NCI-H2171 (cell line): ENCODE data around the gene C17orf67.

Source experiments
- DNase-seq: peaks from one replicate; lab custom pipeline; 2025; lab: John Stamatoyannopoulos, UW

C17orf67 gene

DNA sequence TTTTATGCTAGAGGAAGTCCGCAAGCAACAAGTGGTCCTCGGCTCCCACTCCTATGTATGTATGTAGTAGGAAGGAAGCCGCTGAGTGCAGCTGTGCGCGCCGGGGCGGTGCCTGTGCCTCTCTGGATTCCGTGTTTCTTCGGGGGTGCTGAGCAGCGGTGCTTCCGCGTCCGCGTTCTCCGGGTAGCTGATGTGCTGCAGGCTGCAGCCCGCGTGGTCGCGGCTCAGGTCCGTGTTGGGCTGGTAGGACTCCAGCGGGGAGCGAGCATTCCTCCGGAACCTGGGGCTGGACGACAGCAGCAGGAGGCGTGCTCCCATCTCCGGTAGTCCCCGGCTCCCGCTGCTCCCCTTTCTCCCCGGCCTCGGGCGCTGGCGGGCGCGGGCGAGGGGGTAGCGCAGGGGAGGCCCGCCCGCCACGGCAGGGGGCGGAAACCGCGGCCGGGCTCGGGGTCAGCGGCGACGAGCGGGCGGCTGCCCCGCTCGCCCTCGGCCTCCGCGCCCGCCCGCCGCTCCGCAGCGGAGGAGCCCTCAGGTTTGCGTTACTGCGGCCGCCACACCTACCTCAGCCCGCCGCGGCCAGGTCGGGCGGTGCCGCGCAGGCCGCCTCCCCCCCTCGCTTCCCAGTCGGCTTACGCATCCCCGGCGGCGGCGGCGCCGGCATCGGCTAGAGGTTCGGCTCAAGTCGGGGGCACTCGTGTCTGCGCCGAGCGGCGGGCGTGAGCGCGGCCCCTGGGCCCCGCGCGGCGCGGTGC lies 487 bp downstream of the C17orf67 start:
- no peak for DNase-seq

DNA sequence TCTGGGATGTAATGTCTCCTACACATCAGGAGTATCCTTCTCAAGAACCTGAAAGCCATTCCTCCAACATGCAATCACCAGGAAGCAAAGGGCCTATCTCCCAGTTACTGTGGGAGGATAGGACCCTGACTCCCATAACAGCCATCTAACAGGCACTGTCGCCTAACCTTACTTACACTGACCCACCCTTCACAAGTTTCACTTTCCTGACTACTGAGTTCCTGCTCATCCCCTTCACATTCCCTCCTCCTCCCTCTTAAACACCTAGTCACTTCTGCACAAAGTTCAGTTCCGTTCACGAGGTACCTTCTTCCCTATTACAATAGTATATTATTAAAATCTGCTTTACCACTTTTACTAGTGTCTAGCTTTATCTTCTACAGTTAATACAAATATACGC lies 1.3 kb downstream of the C17orf67 start:
- DNase-seq: no peak

DNA sequence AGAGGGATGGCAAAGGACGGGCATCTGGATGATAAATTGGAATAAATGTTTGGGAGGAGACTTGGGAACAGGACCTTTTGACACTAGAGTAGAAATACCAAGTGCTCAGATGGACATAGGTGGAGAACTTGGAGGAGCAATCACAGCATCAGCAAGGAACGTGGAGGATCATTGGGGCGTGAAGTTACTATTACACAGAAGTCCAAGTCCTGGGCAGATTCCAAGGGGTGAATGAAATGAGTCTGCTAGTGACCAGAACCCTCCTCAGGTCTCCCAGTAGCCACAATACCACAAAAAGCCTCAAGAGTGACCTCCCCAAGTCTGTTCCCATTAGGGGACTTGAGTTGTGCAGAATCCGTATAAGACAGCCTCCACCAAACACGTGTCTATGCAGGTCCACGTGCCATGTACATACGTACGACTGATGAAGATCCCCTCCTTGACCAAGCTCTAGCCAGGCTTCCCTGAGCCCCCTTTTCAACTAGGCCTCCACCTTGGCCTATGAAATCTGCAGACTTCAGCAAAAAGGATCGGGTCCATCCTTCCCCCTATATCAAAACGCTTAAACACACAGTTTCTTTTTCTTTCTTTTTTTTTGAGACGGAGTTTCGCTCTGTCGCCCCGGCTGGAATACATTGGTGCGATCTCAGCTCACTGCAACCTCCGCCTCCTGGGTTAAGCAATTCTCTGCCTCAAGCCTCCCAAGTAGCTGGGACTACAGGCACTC lies 2.2 kb downstream of the C17orf67 start:
- no peak for DNase-seq

DNA sequence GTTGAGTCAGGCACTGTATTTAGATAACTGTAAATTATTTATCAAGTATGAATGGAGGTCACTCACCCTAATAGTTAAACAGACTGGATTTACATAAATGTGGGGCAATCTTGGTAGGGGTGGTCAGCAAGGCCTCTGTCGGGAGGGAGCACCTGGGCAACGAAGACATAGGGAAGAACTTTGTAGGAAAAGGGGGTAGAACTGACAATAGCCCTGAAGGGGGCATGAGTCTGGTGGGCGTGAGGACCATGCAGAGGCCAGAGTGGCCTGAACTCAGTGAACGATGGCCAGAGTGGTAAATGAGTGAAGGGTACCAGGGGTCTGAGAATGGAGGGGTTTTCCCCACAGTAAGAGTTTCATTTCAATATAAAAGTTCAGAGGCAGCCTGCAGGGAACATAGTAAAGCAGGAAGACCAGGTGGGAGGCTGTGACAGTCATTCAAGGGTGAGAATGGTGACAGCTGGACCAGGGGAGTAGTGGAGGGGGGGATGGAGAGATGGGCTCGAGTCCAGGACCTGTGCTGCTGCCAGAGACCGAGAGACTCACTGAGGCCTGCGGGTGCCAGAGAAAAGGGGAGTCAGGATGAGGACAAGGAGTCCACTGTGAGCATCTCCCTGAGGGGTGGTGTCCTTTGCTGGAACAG lies 2.9 kb downstream of the C17orf67 start:
- DNase-seq: no peak

DNA sequence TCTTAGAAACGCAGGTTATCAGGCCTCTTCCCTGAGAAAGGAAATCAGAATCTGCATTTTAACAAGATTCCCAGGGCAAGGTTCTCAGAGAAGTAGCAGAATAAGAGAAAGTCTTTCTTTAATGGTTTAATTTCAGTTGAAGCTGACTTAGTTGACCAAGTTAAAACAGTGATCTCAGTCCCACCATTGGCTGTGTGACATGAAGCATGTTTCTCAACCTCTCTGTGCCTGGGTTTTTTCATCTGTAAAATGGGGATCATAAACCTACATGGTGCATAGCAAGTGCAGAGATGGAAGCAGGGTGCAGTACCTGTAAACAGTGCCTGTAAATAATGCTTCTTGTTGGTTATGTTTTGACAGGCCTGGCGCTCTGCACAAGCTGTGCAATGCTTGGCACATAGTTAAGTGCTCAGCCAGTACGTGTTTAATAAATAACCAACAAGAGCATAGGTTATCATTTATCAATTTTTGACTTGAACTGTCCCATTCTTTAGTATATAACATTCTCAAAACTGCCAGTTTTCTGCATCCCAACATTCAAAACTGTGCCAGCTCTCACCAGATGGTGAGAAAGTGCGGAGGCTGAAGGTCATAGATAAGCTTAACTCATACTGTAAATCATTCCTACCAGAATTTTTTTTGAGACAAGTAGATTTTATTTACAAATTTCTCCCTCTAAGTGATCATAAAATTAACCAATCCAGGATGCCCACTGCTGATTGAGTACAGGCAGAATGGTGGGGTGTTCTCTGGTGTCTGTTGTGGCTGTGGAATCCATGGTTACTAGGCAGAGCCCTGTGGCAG lies 6.9 kb downstream of the C17orf67 start:
- no peak for DNase-seq

DNA sequence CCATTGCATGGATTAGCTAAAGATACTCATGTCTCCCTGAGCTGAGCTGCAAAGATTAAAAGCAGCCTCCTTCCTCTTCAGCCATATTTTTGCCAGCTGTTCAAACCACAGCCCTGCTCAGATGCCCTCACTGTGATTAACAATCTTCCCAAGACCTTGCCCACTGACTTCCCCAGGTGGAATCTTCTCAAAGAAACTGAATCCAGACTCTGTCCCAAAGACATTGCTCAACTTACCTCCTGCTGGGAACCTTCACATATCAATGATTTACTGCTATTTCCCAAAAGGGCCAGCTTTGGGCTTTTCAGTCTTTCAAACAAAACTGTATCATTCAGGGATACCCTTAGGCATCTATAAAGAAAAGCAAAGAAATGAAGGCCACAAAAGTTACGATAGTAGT lies 9.2 kb downstream of the C17orf67 start:
- DNase-seq: no peak

DNA sequence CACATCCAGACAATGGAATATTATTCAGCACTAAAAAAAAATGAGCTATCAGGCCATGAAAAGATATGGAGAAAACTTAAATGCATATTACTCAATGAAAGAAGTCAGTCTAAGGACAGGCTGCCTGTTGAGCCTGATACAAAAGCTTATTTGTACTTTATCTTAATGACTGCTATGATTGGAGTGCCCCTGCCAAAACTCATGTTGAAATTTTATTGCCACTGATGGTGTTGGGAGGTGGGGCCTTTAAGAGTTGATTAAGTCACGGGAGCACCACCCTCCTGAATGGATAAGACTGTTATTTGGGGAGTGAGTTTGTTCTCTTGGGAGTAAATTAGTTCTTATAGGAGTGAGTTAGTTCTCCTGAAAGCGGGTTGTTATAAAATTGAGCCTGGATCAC lies 9.9 kb downstream of the C17orf67 start:
- DNase-seq: no peak

DNA sequence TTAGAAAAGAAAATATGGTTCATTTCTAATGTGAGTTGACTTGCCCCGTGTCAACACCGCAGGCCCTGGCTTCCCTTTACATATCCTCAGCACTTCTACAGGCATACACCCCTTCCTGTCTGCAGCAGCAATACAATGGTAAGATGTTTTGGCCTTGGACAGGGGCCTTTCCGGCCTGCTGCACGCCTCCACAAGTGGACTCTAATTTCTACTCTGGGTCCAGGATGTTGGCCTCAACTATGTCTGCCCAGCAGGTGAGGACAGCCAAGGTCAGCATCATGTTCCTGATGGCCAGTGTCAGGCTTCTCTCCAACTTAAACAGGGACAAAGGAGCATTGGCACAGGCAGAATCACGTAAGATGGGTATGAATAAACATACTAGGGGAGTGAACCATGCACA lies 11.0 kb downstream of the C17orf67 start:
- no peak for DNase-seq

DNA sequence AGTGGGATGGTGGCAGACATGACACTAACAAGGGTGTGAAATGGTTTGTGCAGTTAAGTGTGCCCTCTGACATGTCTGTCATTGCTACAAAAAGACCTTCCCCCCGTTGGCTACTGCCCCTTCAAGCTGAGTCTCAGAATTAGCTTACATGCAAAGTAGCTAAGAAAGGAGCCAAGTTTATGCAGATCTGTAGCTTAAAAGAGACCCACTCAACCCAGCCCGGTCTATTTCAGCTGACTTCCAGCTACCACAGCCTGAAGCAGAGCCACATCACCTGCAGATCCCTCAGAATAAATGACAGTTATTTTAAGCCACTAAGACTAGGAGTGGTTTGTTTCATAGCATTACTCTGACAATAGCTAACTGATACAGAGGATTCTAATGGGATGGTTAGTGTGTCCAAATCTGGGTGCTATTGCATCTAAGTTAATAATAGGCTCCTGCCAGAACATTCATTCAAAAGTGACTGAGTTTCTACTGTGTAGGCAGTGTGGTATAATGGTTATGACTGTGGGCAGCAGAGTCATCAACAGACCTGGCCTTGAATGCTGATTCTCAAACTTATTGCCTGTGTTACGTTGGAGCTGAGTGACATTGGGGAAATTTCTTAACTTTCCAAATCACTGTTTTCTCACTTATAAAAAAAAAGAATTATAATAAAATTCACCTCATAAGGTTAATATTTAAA lies 11.7 kb downstream of the C17orf67 start:
- no peak for DNase-seq

DNA sequence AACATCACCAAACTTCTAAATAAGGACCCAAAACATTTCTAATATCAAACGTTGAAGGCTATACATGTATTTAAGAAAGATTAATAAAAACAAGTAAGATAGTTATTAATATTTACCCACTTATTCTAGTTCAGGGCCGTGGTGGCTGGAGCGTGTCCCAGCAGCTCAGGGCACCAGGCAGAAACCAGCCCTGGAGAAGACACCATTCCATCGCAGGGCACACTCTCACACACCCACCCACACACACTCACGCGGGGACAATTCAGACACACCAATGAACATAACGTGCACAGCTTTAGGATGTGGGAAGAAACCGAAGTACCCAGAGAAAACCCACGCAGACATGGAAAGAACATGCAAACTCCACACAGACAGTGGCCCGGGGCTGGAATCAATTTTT lies 13.5 kb downstream of the C17orf67 start:
- no peak for DNase-seq

DNA sequence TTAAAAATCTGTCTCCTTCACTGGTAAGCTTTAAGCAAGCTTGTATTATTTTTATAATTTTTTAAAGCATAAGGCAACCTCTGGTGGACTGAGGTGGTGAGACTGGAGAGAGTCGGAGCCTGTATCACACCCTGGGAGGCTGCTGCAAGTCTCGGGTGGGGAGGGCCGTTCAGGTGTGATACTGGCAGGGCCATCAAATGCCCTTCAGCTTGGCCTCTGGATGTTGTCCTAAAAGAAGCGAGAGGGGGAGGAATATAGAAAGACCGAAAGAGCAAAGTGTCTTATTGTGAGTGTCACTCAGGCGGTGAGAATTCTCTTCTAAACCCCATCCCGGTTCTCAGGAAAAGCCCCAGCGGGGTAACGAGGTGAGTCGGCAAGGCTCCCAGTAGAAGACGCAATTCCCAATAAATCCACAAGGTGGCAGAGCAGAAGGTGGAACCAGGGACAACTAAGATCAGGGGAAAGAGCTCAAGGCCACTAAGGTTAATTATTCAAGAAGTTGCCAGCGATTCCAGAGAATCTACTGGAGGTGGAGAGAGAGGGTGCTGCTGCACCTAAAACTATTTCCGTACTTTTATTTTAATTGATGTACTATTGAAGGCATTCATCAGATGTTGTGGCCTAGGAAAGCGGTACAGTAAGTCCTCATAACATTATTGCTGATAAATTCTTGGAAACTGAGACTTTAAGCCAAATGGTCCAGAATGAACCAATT lies 14.1 kb downstream of the C17orf67 start:
- peak; percentile 29 for DNase-seq

DNA sequence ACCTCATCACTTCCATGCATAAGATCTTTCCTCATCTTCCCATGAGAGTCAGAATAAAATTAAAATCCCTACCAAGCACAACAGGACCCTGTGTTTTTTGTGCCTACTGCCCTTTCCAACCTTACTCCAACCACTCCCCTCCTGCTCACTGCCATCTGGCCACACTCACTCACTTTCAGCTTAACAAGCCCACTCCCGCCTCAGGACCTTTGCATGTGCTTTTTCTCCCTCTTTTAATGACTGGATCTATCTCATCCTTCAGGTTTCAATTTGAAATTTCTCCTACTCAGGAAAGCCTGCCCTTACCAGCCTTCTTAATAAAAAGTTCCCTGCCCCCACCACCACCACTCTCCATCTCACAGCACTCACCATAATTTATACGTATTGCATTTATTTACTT lies 14.7 kb downstream of the C17orf67 start:
- DNase-seq: no peak

DNA sequence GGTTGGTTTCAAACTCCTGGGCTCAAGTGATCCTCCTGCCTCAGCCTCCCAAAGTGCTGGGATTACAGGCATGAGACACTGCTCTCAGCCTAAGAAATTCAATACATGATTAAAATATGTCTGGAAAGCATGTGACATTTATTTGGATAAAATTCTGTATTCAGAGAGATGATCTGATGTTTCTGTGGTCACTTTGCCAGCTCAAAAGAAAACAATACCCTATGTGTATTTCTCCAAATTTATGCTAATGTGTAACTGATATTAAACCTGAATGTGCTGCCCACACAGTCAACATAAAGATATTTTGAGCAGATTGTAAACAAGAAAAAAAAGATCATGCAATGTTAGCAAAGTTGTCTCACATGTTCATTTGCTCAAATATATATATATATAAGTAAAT lies 16.7 kb downstream of the C17orf67 start:
- no peak for DNase-seq

DNA sequence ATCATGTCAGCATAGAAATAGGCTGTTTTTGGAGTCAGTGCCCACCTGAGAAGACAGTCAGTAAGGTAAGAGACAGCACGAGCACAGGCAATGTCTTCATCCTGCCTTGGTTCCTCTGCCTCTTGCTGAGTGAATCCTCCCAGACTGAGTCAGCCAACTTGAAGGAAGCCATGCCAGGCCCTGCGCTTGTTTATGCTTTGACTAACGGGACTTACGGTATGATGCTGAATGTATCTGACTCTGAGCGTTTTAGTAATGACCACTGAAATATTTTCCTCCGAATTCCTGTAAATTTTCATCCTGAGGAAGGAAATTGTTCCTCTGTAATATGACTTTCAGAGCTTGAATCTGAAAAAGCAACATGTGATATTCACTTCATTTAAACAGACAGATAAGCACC lies 18.0 kb downstream of the C17orf67 start:
- DNase-seq: no peak

DNA sequence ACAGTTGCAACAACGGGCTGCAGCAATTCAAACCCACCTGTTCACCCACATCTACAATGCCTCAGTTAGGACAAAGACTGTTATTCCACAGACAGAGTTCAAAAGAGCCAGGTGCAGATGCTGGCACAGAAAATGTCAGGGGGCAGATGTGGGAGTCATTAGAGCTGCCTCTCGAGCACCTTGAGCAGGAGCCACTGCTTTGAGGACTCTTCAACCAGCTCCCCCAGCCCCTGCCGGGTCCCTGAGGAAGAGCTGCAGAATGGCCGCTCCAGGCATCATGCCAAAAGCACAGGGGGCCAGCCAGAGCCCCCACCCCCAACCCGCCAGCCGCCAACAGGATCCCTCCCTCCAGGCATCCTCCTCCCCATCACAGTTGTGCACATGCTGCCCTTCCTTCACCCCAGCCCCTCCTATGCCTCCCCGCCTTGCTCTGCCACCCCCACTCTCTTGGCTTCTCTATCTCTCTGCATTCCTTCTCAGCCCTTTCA lies 20.8 kb downstream of the C17orf67 start:
- DNase-seq: peak; percentile 81

DNA sequence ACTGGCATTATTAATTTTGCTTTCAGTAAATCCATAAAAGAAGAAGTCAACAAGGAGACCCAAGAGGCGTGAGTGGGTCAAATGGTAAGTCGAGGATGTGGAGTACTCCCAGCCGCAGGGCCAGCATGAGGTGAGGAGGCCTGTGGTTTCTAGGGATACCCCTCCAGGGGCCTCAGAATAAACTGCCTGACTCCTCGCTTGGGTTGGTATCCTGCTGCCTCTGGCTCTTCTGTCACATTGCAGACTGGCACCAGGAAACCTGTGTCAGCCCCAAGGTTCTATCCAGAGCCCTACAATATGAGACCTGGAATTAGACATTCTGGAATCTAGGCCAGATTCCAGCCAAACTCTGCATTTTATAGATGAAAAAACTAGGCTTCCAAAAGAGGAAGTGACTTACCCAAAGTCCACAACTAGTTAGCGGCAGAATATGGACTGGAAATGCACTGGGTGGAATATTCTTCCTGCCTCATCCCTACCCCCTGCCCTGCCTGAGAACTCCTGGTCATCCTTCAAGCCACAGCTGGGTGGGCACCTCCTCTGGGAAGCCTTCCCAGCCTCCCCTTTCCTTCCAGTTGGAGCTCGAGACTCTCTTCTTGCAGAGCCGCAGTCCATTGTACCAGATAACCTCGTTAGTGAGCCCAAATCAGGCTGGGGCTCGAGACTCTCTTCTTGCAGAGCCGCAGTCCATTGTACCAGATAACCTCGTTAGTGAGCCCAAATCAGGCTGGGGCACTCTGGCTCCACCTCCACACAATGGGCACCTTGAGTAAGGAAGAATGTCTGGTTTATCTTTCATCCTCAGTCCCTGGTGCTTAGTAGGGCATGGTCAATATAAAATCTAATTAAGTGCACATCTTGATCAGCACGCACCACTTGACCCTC lies 22.6 kb downstream of the C17orf67 start:
- DNase-seq: no peak

DNA sequence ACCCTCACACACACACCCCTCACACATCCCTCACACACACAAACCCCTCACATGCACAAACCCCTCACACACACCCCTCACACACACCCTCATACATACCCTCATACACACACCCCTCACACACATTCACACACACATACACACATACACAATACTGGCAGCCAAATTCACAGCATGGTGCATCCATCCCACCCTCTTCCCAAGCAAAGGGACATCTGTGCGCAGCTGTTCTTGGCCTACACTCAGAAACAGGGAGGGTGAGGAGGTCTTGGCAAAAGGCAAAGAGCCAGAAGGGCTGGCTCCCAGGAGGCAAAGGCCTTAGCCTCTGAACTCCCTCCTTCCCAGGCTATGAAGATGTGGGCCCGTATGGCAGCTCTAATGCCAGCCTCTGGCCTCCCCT lies 23.4 kb downstream of the C17orf67 start:
- DNase-seq: peak; percentile 70

DNA sequence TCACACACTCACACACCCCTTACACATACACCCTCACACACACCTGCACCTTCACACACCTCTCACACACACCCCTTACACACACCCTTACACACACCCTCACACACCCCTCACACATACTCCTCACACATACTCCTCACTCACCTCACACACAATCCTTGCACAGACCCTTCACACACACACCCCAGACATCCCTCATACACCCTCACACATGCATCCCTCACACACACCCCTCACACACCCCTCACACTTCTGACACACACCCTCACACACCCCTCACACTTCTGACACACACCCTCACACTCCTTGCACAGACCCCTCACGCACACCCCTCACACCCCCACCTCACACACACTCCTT lies 23.9 kb downstream of the C17orf67 start:
- DNase-seq: no peak

DNA sequence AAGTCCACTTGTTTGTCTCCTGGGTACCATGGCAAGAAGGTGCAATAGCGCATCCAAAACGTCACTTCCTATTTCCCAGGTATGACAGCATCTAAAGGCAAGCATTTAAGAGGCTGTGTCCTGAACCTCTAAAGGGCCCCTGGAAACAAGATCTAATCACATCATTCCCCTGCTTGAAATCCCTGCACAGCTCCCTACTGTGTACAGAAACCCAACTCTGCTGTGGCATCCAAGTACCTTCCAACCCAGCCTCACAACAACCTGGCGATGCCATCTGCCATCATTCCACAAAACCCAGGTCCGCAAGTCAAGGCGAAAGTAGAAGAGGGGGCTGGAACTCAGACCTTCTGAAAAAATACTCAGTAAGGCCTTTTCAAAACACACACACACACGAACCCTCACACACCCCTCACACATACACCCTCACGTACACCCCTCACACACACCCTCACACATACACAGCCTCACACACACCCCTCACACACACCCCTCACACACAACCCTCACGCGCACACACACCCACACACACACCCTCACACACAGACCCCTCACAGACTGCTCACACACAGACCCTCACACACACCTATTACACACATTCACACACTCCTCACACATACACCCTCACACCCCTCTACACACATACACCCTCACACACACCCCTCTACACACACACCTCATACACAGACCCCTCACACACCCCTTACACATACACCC lies 24.5 kb downstream of the C17orf67 start:
- peak; percentile 74 for DNase-seq
